PC-9 (cell line): ENCODE results near the gene STPG1.

ENCODE experiments used
- EZH2 ChIP-seq: fragments of 200-600 bp; sonication (generic); IDR thresholded peaks from 2 replicates; pipeline ENCODE4 v1.8.0; 2017; ENCODE audit warnings: antibody characterized with exemption, low read depth
- TF ChIP-seq, protein P1 (sequence below): fragments of 200-600 bp; sonication (generic); conservative IDR thresholded peaks from 2 replicates; pipeline ENCODE4 v1.6.1; 2017; ENCODE audit warnings: mixed run types, antibody characterized with exemption, mild to moderate bottlenecking, moderate library complexity

DNA sequence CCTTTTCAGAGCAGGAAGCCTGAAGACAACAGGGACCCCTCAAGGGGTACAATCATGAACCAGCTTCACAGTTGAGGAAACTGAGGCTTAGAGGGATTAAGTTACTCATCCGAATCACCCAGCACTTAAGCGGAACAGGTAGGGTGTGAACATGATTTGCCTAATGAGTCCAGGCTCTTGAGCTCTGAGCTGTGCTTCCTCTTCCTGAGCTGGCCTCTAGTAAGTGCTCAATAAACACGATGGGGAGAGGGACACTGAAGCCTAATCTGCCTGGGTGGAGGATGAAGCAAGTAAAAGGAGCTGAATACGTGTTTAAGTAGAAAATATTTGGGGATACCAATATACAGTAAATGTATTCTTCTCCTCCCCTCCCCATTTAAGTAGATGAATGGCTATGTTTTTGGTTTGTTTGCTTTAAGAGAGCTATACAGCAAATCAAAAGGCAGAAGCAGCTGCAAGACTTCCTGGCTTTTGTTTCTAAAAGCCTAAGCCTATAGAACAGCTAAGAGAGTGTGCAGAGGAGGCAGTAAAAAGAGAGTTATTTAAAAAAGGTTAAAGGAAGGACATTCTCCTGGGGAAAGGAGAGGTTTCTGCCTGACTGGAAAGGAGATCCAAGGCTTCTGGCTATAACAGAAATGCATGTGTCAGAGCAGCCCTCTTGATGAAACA, 20.5 kb downstream of the STPG1 start:
- TF ChIP-seq, protein P1, sequence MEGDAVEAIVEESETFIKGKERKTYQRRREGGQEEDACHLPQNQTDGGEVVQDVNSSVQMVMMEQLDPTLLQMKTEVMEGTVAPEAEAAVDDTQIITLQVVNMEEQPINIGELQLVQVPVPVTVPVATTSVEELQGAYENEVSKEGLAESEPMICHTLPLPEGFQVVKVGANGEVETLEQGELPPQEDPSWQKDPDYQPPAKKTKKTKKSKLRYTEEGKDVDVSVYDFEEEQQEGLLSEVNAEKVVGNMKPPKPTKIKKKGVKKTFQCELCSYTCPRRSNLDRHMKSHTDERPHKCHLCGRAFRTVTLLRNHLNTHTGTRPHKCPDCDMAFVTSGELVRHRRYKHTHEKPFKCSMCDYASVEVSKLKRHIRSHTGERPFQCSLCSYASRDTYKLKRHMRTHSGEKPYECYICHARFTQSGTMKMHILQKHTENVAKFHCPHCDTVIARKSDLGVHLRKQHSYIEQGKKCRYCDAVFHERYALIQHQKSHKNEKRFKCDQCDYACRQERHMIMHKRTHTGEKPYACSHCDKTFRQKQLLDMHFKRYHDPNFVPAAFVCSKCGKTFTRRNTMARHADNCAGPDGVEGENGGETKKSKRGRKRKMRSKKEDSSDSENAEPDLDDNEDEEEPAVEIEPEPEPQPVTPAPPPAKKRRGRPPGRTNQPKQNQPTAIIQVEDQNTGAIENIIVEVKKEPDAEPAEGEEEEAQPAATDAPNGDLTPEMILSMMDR: no peak
- no peak for TF ChIP-seq EZH2
